Mesendoderm (in vitro differentiated cells): ENCODE results near the gene ZNF37A.
"Not testable (repeated sequence)": the region's sequence is repeated elsewhere in the genome, so short reads cannot be mapped to it uniquely, and the experiment has no call there.

Experiments used
- DNase-seq: peaks from one replicate; pipeline ENCODE4 v3.0.0; 2013
- H2AK5ac ChIP-seq: 2 replicates; pipeline ENCODE4 v1.6.1; 2013; ENCODE audit warnings: low read length, inconsistent platforms
- H2BK120ac ChIP-seq: 2 replicates; pipeline ENCODE4 v1.6.1; 2013; ENCODE audit warnings: low read depth, mild to moderate bottlenecking, low read length, moderate library complexity, mixed read lengths
- H2BK15ac ChIP-seq: replicated peaks from 2 replicates; pipeline ENCODE4 v1.6.1; 2013; ENCODE audit warnings: low read depth, mild to moderate bottlenecking, moderate library complexity
- H2BK5ac ChIP-seq: 2 replicates; pipeline ENCODE4 v1.6.1; 2013; ENCODE audit warnings: low read length, inconsistent platforms
- H3K18ac ChIP-seq: 2 replicates; pipeline ENCODE4 v1.6.1; 2013; ENCODE audit warnings: mild to moderate bottlenecking, low read length, mixed read lengths
- H3K23ac ChIP-seq: one replicate; pipeline ENCODE4 v1.6.1; 2013; ENCODE audit warnings: low read length
- H3K27ac ChIP-seq: 2 replicates; pipeline ENCODE4 v1.5.1; 2013; ENCODE audit warnings: low read depth, mild to moderate bottlenecking, inconsistent platforms, low read length, moderate library complexity
- H3K27me3 ChIP-seq: 2 replicates; pipeline ENCODE4 v1.6.1; 2013; ENCODE audit warnings: low read length, control low read depth, mild to moderate bottlenecking, inconsistent platforms; ENCODE audit not compliant: insufficient read depth, poor library complexity
- H3K36me3 ChIP-seq: 2 replicates; pipeline ENCODE4 v1.6.1; 2013; ENCODE audit warnings: low read length, inconsistent platforms; ENCODE audit not compliant: control insufficient read depth, insufficient read depth
- H3K4ac ChIP-seq: one replicate; pipeline ENCODE4 v1.6.1; 2013; ENCODE audit warnings: low read depth, mild to moderate bottlenecking, low read length, moderate library complexity
- H3K4me1 ChIP-seq: 2 replicates; pipeline ENCODE4 v1.6.1; 2013; ENCODE audit warnings: low read depth, low read length, inconsistent platforms; ENCODE audit not compliant: control insufficient read depth
- H3K4me2 ChIP-seq: 2 replicates; pipeline ENCODE4 v1.6.1; 2013; ENCODE audit warnings: low read length
- H3K4me3 ChIP-seq: 2 replicates; pipeline ENCODE4 v1.5.1; 2013; ENCODE audit warnings: mild to moderate bottlenecking, low read length
- H3K56ac ChIP-seq: one replicate; pipeline ENCODE4 v1.6.1; 2013; ENCODE audit warnings: low read length
- H3K79me1 ChIP-seq: 2 replicates; pipeline ENCODE4 v1.6.1; 2013; ENCODE audit warnings: low read length, inconsistent platforms
- H3K79me2 ChIP-seq: 2 replicates; pipeline ENCODE4 v1.6.1; 2013; ENCODE audit warnings: mild to moderate bottlenecking, low read length; ENCODE audit not compliant: control insufficient read depth, insufficient read depth
- H3K9ac ChIP-seq: 2 replicates; pipeline ENCODE4 v1.6.1; 2013; ENCODE audit warnings: low read length, inconsistent platforms
- H4K5ac ChIP-seq: one replicate; pipeline ENCODE4 v1.6.1; 2013; ENCODE audit warnings: low read length
- H4K8ac ChIP-seq: one replicate; pipeline ENCODE4 v1.6.1; 2013; ENCODE audit warnings: low read depth, mild to moderate bottlenecking, control low read depth, low read length, moderate library complexity
- WGBS: extraction: QIAGEN DNeasy Blood & Tissue Kit; methylation state at CpG from one replicate; pipeline ENCODE4 v1.1.7; 2013; ENCODE audit warnings: low lambda C conversion rate, missing lambda C conversion rate; ENCODE audit not compliant: insufficient coverage; ENCODE audit errors: extremely low coverage; 5-methylcytosine and 5-hydroxymethylcytosine counted together

ZNF37A gene

DNA sequence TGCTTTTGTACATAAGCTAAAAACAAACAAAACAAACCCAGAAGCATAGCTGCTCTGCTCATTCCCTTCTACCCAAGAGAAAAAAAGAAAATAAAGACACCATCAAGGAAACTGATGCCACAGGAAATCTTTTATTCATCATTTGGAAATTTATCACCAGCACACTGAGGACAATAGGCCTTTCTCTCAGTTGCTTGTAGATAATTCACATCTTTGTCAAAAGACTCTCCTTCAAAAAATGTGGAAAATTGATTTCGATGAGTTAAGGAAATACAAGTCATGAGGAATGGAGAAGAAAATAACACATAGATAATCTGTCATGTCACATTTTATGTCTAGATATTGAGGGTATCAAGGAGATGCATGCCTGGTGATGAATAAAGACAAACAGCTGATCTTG, 53.5 kb downstream of the ZNF37A start:
- no peak overlapping the region for H4K8ac ChIP-seq
- H3K79me2 ChIP-seq, result no peaks in the 10 kb centered on the region
- H2AK5ac ChIP-seq, result no peak overlapping the region
- no peak overlapping the region for H3K4me3 ChIP-seq
- no peak overlapping the region for H2BK120ac ChIP-seq
- H2BK15ac ChIP-seq, result no peak overlapping the region
- H3K23ac ChIP-seq, result no peak overlapping the region
- H3K18ac ChIP-seq, result no peak overlapping the region
- H3K4me2 ChIP-seq, result no peak overlapping the region
- H3K4me1 ChIP-seq, result no peaks in the 10 kb centered on the region
- no peaks in the 10 kb centered on the region for H3K27me3 ChIP-seq
- DNase-seq, result no peak
- H3K56ac ChIP-seq, result no peak overlapping the region
- H2BK5ac ChIP-seq, result no peak overlapping the region
- H3K9ac ChIP-seq, result no peak overlapping the region
- H3K79me1 ChIP-seq, result no peaks in the 10 kb centered on the region
- H4K5ac ChIP-seq, result no peak overlapping the region
- WGBS, result no CpG with 5 or more reads among the region's 1 CpG
- no peaks in the 10 kb centered on the region for H3K36me3 ChIP-seq
- no peak overlapping the region for H3K27ac ChIP-seq
- no peak overlapping the region for H3K4ac ChIP-seq

DNA sequence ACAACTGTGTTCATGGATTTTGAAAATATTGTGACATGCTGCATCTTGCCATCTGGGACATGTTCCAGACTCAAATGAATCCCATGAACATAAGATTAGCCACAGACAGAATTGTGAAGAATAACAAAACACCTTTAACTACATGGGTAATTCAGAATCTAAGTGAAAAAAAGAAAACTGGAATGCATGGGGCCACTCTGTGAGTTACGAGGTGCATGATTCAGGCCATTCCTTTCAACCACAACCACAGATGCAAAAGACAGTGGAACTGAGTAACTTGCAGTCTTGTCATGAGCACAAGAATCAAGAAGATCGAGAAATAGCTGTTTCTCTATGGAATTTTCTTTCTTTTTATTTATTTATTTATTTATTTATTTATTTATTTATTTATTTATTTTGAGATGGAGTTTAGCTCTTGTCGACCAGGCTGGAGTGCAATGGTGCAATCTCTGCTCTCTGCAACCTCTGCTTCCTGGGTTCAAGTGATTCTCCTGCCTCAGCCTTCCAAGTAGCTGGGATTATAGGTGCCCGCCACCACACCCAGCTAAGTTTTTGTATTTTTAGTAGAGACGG, 56.8 kb downstream of the ZNF37A start:
- no CpG with 5 or more reads among the region's 5 CpGs for WGBS
- not testable (repeated sequence) for H3K79me1 ChIP-seq, H3K79me2 ChIP-seq, H3K27me3 ChIP-seq, H4K8ac ChIP-seq, DNase-seq, H2BK120ac ChIP-seq, H3K9ac ChIP-seq, H3K4ac ChIP-seq, H3K23ac ChIP-seq, H3K27ac ChIP-seq, H3K56ac ChIP-seq, H3K18ac ChIP-seq, H3K36me3 ChIP-seq, H3K4me2 ChIP-seq, H3K4me3 ChIP-seq, H2BK15ac ChIP-seq, H2AK5ac ChIP-seq, H3K4me1 ChIP-seq, H2BK5ac ChIP-seq, H4K5ac ChIP-seq

DNA sequence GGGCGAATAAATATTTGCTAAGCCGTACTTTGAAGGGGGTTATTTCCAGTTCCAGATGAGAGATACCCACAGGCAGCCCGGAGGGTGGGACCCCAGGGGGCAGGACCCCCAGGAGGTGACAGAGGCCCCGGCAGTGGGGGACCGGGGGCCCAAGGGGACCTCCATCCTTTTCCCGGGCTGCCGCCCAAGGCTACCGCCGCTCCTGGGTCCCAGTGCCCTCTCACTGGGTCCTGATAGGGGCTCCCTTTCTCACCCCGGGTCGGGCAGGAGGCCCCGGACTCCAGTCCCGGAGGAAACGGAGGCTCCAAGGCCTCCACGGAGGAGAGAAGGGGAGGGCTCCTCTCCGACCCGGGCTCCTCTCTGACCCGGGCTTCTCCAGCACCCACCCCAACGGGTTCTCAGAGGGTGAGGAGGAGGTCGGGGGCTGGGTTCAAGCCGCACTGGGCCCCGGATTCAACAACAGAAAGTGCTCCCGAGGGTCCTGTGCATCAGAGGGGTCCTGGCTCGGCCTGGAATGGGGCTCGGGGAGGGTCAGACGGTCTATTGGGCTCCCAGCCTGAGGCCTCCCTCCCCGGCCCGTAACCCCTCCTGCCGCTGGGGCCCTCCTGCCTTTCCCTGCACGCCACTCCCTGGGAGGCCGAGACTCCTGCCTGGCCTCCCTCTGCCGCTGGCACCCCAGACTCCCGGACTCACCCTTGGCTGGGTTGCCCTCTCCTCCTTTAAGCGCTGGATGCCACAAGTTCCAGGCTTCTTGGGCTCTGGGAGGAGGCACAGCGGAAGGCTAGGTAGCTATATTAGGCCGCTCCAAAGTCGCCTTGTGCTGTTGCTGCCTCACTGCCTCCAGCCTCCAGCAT, 62.5 kb downstream of the ZNF37A start:
- Histone ChIP-seq H4K5ac (no peak overlapping the region), H3K4me2 (no peak overlapping the region), H2BK5ac (no peak overlapping the region), H3K27me3 (no peaks in the 10 kb centered on the region), H3K9ac (no peak overlapping the region), H3K4me1 (no peaks in the 10 kb centered on the region), H3K36me3 (no peaks in the 10 kb centered on the region), H3K23ac (no peak overlapping the region), H3K79me2 (no peaks in the 10 kb centered on the region), H4K8ac (no peak overlapping the region), H3K18ac (no peak overlapping the region), H2BK120ac (no peak overlapping the region), H3K4me3 (no peak overlapping the region), H3K79me1 (no peaks in the 10 kb centered on the region), H3K56ac (no peak overlapping the region), H2BK15ac (no peak overlapping the region), H3K27ac (no peak overlapping the region), H2AK5ac (no peak overlapping the region), H3K4ac (no peak overlapping the region)
- no peak for DNase-seq
- WGBS, result no CpG with 5 or more reads among the region's 37 CpGs

DNA sequence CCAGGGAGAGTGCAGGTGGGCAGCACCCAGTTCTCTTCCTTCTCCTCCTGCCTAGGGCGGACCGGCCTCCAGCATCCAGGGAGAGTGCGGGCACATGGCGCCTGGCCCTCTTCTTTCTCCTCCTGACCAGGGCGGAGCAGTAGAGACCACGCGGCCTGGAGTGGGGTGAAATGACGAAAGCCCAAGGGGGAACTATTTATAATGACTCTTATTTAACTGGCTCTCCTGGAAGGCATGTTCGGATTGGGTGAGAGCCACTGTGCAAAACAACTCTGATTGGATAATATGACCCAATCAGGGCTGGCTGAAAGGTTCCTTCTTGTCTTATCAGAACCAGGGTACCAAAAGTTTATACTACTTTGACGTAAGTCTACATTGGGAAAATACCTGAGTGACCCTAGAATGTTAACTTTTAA, 63.1 kb downstream of the ZNF37A start:
- Histone ChIP-seq H3K27me3 (no peaks in the 10 kb centered on the region), H3K18ac (no peak overlapping the region), H2BK120ac (no peak overlapping the region), H2BK15ac (no peak overlapping the region), H3K4me3 (no peak overlapping the region), H3K79me1 (no peaks in the 10 kb centered on the region), H3K23ac (no peak overlapping the region), H3K27ac (no peak overlapping the region), H3K4me2 (no peak overlapping the region), H2AK5ac (no peak overlapping the region), H4K5ac (no peak overlapping the region), H3K36me3 (no peaks in the 10 kb centered on the region), H3K4ac (no peak overlapping the region), H3K56ac (no peak overlapping the region), H3K4me1 (no peaks in the 10 kb centered on the region), H2BK5ac (no peak overlapping the region), H3K9ac (no peak overlapping the region), H3K79me2 (no peaks in the 10 kb centered on the region), H4K8ac (no peak overlapping the region)
- no peak for DNase-seq
- WGBS, result no CpG with 5 or more reads among the region's 10 CpGs

DNA sequence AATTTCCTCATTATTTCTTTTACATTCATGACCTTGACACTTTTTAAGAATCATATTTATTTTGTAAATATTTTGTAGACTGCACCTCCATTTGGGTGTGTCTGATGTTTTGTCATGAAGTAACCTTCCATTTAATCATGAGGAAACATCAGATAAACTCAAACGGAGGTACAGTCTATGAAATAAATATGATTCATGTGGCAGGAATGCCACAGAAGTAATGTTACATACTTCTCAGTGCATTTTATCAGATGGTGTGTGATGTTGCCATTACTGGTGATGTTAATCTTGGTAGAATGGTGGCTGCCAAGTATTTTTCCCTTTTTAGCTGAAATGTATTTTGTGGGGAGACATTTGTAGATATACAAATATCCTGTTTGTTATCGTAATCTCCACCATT, 64.9 kb downstream of the ZNF37A start:
- no peak overlapping the region for H3K56ac ChIP-seq
- H2BK120ac ChIP-seq, result no peak overlapping the region
- no peak overlapping the region for H4K8ac ChIP-seq
- H3K4me3 ChIP-seq, result no peak overlapping the region
- no peak overlapping the region for H3K23ac ChIP-seq
- H2BK5ac ChIP-seq, result no peak overlapping the region
- no peak for DNase-seq
- H2AK5ac ChIP-seq, result no peak overlapping the region
- H3K4me2 ChIP-seq, result no peak overlapping the region
- H3K36me3 ChIP-seq, result no peaks in the 10 kb centered on the region
- no peak overlapping the region for H2BK15ac ChIP-seq
- no CpG with 5 or more reads among the region's 2 CpGs for WGBS
- no peak overlapping the region for H3K27ac ChIP-seq
- H3K79me2 ChIP-seq, result no peaks in the 10 kb centered on the region
- H3K4ac ChIP-seq, result no peak overlapping the region
- H4K5ac ChIP-seq, result no peak overlapping the region
- no peaks in the 10 kb centered on the region for H3K27me3 ChIP-seq
- H3K18ac ChIP-seq, result no peak overlapping the region
- H3K9ac ChIP-seq, result no peak overlapping the region
- no peaks in the 10 kb centered on the region for H3K79me1 ChIP-seq
- H3K4me1 ChIP-seq, result no peaks in the 10 kb centered on the region
